IMR-90 (cell line): Measurements from ENCODE around the gene FEM1B.

ENCODE experiments used
- CTCF ChIP-seq: conservative IDR thresholded peaks from 2 replicates; pipeline ENCODE4 v1.5.1; 2012; ENCODE audit warnings: mild to moderate bottlenecking, low read depth, low read length, improper control_type of control experiment
- MAFK ChIP-seq: IDR thresholded peaks from 2 replicates; pipeline ENCODE4 v1.6.1; 2012; ENCODE audit warnings: low read depth, low read length, improper control_type of control experiment
- POLR2A ChIP-seq: IDR thresholded peaks from 2 replicates; pipeline ENCODE4 v1.6.1; 2012; ENCODE audit warnings: mild to moderate bottlenecking, low read depth, low read length
- USF2 ChIP-seq: fragments of 150-350 bp; IDR thresholded peaks from 2 replicates; pipeline ENCODE4 v1.6.1; 2017; ENCODE audit warnings: mild to moderate bottlenecking, antibody characterized with exemption, low read length, low read depth

- no peak for TF ChIP-seq CTCF
- TF ChIP-seq POLR2A, result no peak
- no peak for TF ChIP-seq MAFK
- TF ChIP-seq USF2, result no peak
Measured at GRCh38 chr15:68275165-68275746, 2.3 kb upstream of the FEM1B start.
